ENCODE results near the gene LATS2. TPM values are rescaled to one million over a fixed set of nuclear protein-coding genes. Genes with fewer than 3 reads are reported as not detected.

Gene LATS2
- total RNA-seq = 23.9 and 29.3 TPM in 2 replicates

DNA sequence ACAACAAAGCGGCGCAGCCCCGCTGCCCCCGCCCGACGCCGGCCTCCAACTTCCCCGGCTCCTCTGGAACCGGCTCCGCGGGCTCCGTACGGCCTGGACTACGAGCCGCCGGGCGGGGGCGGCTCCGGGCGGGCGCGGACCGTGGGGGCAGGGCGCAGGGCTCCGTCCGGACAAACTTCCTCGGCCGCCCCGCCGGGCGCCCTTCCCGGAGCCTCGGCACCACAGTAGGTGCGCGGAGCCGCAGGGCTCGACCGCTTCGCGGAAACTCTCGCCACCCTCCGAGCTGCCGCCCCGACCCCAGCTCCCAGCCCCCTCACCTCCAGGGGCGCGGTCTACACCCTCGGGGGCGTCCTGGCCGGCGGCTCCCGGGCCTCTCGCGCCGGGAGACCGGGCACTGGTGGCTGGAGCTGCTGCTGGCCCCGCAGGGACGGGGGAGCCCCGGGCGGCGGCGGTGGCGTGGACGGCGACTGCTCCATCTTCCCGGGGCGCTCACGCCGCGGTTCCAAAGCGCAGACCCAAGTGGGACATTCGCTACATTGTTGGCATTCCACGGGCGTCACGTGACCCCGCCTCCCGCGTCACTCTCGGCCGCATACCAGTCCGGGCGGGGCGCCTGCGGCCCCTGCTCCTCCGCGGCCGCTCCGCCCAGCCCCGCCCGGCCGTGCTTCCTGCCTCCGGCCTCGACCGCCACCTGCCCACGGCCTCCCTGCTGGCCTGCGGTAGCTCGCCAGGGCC lies at the start of gene LATS2:
TSS of gene LATS2 (minus strand) at position 558 of the 735 bp plus-strand sequence. CDS start 15,560 bp downstream, outside the sequence.

Other genes with a start within 250 kb of the LATS2 start
- gene XPO4, start 158.8 kb downstream of the LATS2 start, total RNA-seq = 10.7 and 13.7 TPM in 2 replicates
- gene SAP18, start 78.5 kb upstream of the LATS2 start, total RNA-seq = 36.2 and 65.7 TPM in 2 replicates
- 0.51 and 2.1 TPM in 2 replicates for gene SKA3, start 115.0 kb upstream of the LATS2 start, total RNA-seq
- gene MRPL57, start 115.1 kb upstream of the LATS2 start, total RNA-seq = 30.6 and 33.5 TPM in 2 replicates

All from pericardium fibroblast (primary cell).